Measurements from ENCODE around the gene CHMP5. TPM values are rescaled to one million over a fixed set of nuclear protein-coding genes. Genes with fewer than 3 reads are reported as not detected.

The CHMP5 gene
- total and polyA plus RNA-seq, 10 of the 15 experiments (the other 5 are each of a cell fraction or from before 2014, with no cell fraction given) = 40.3 to 179 (median 78.6) TPM

DNA sequence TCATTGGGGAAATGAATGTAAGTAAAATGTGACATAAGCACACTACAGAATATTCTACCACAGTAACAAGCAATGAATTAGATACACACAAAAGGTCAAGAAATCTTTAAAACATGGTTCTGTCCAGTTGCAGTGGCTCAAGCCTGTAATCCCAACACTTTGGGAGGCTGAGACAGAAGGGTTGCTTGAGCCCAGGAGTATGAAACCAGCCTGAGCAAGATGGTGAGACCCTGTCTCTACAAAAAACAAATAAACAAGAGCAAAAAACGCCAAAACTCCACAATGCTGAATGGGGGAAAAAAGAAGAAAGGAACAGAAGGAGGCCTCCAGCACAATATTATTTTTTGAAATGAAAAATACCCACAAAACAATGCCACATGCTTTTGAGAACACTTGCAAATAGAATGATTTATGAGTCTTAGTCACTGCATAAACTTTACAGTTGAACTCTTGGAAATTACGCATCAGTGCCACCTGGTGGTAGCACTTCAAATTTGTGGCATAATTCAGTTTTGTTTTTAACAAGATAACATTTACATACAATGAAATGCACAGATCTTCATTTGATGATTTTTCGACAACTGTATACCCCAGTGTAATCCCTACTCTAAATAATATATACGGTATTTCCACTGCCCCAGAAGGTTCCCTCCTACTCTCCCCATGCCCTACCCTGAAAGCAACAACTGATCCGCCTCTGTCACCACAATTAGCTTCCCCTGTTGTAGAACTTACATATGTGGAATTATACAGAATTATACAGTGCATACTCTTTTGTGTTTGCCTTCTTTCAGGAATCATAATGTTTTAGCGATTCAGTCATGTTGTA lies 39.3 kb upstream of the CHMP5 start:
- Histone ChIP-seq H3K27ac (ENCODE audit: control insufficient read depth, insufficient read depth) (no peak overlapping the region), H3K36me3 (ENCODE audit: control insufficient read depth in 2 of 2, insufficient read depth in 2 of 2, low read length in 1 of 2) (no peaks in the 10 kb centered on the region), H3K4me3 (no peak overlapping the region), H3K4me1 (ENCODE audit: control insufficient read depth, insufficient read depth, low read length) (peaks cover 39% of the 10 kb centered on the region), H2AFZ (ENCODE audit: control insufficient read depth, low read depth, low read length) (peak overlapping the region; percentile 3; the same call in 1 of the 2 replicates), H3K27me3 (replicated peaks in 1 of 2; ENCODE audit: control insufficient read depth in 2 of 2, insufficient read depth in 2 of 2, low read length in 1 of 2) (no peaks in the 10 kb centered on the region), H3K4me2 (ENCODE audit: control insufficient read depth, insufficient read depth) (no peak overlapping the region), H3K79me2 (ENCODE audit: control insufficient read depth, insufficient read depth, low read length) (no peaks in the 10 kb centered on the region), H4K20me1 (ENCODE audit: control insufficient read depth, insufficient read depth) (no peaks in the 10 kb centered on the region), H3K9me3 (replicated peaks; ENCODE audit: control insufficient read depth, insufficient read depth, low read length) (no peaks in the 10 kb centered on the region), H3K9ac (ENCODE audit: control insufficient read depth, insufficient read depth, low read length) (no peak overlapping the region)
- BruUV-seq (replicated peaks) = no TSS peak
- ATAC-seq (peak; percentile 63), DNase-seq (ENCODE audit: low read depth, low spot score) (peak; percentile 64), FAIRE-seq (peak; percentile 77)
- ChIA-PET CTCF (interaction anchor here (0.6 to 6.0 kb wide), 63 partner anchors 9 to 638 kb away, joined by 3 to 142 read pairs (median 5); partner anchors contain the start of genes B4GALT1, DNAJA1 and SMU1), POLR2A (interaction anchor here (0.6 to 2.1 kb wide), 7 partner anchors 40 to 201 kb away, joined by 3 to 8 read pairs (median 3); partner anchors contain the start of genes B4GALT1 and DNAJA1), RAD21 (ENCODE audit: unreplicated experiment) (interaction anchor here (0.6 to 2.6 kb wide), 31 partner anchors 9 to 228 kb away, joined by 3 to 22 read pairs (median 6); partner anchors contain the start of genes B4GALT1, BAG1, CHMP5 and DNAJA1), SMC1A (ENCODE audit: uncharacterized antibody, unreplicated experiment) (interaction anchor here (0.6 to 4.5 kb wide), 50 partner anchors 9 to 233 kb away, joined by 3 to 84 read pairs (median 4); partner anchors contain the start of genes B4GALT1, BAG1, CHMP5 and SMU1)
- in situ Hi-C loops (cut with MboI) = no loop called here
- TF ChIP-seq CTCF (IDR thresholded peaks at IDR 0.05 in 2 of 3, conservative IDR thresholded peaks at IDR 0.05 in 1 of 3; ENCODE audit: control insufficient read depth in 2 of 3, extremely low read depth in 1 of 3, insufficient read depth in 1 of 3, low read depth in 3 of 3, low read length in 3 of 3) (peak; percentile 56 to 76 (median 64); a peak in 5 of 6 replicates), CREB1 (IDR thresholded peaks at IDR 0.05; ENCODE audit: low read depth) (0 out of 2 replicates have a peak, but pooled peaks have one; percentile 28), NBN (IDR thresholded peaks at IDR 0.05) (0 out of 2 replicates have a peak, but pooled peaks have one; percentile 34), RUNX3 (IDR thresholded peaks at IDR 0.05; ENCODE audit: low read length) (peak; percentile 38; the same call in 1 of the 2 replicates), IKZF2 (IDR thresholded peaks at IDR 0.05) (no peak), HDGF (IDR thresholded peaks at IDR 0.05) (peak; percentile 62; the same call in 1 of the 2 replicates), PKNOX1 (IDR thresholded peaks at IDR 0.05) (peak; percentile 81), BCL11A (IDR thresholded peaks at IDR 0.05; ENCODE audit: low read depth, low read length) (no peak), ZNF384 (IDR thresholded peaks at IDR 0.05; ENCODE audit: borderline replicate concordance, low read depth, low read length) (no peak), SMC3 (IDR thresholded peaks at IDR 0.05; ENCODE audit: borderline replicate concordance, low read length) (peak; percentile 97), POLR2A (IDR thresholded peaks at IDR 0.05; ENCODE audit: low read depth, low read length) (no peak), POU2F2 (IDR thresholded peaks at IDR 0.05; ENCODE audit: borderline replicate concordance, low read depth, low read length) (peak; percentile 56; the same call in 1 of the 3 replicates), ATF7 (IDR thresholded peaks at IDR 0.05; ENCODE audit: low read depth) (0 out of 2 replicates have a peak, but pooled peaks have one; percentile 39), LARP7 (IDR thresholded peaks at IDR 0.05) (no peak), RAD21 (IDR thresholded peaks at IDR 0.05; ENCODE audit: insufficient read depth, low read depth, low read length) (peak; percentile 85), STAT3 (IDR thresholded peaks at IDR 0.05; ENCODE audit: low read depth, low read length) (0 out of 2 replicates have a peak, but pooled peaks have one; percentile 21), BMI1 (IDR thresholded peaks at IDR 0.05; ENCODE audit: borderline replicate concordance) (no peak)
- TF ChIP-seq, protein P1, sequence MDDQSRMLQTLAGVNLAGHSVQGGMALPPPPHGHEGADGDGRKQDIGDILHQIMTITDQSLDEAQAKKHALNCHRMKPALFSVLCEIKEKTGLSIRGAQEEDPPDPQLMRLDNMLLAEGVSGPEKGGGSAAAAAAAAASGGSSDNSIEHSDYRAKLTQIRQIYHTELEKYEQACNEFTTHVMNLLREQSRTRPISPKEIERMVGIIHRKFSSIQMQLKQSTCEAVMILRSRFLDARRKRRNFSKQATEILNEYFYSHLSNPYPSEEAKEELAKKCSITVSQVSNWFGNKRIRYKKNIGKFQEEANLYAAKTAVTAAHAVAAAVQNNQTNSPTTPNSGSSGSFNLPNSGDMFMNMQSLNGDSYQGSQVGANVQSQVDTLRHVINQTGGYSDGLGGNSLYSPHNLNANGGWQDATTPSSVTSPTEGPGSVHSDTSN (IDR thresholded peaks at IDR 0.05; ENCODE audit: insufficient replicate concordance, low read depth, low read length) = peak; percentile 58
- WGBS (ENCODE audit: insufficient coverage, insufficient replicate concordance, low lambda C conversion rate, missing lambda C conversion rate) = 17% methylated on average over 6 of the region's 6 CpGs
- intact Hi-C loops (cut with micrococcal nuclease; ENCODE audit: unreplicated experiment) = loop anchor here (1.0 to 2.0 kb wide), 4 partner anchors 59 to 201 kb away; partner anchors contain the start of genes B4GALT1 and DNAJA1
